HepG2 (cell line): ENCODE data around the gene GABRA1. TPM values are rescaled to one million over a fixed set of nuclear protein-coding genes. Genes with fewer than 3 reads are reported as not detected.

Source experiments
- ATAC-seq: fragments of 200-7000 bp; cut with Tn5 transposase; 3 replicates; pipeline ENCODE4 v1.9.1; 2020; ENCODE audit warnings: mild to moderate bottlenecking, moderate library complexity
- BruUV-seq: library from RNA; stranded (reverse); fragments of 400-500 nt; replicated peaks from 2 replicates; lab custom pipeline; 2021; lab: Mats Ljungman, UMichigan
- CTCF ChIA-PET: fragments of 300-600 bp; formaldehyde crosslinking; extraction: SDS; loops from one replicate; lab custom pipeline; 2021; ENCODE audit warnings: low total read pairs, inconsistent platforms, low intra/inter-chr PET ratio; lab: Yijun Ruan, JAX
- POLR2A ChIA-PET: fragments of 350-600 bp; sonication (Branson Sonifier 250); formaldehyde crosslinking; loops from one replicate; lab custom pipeline; 2020; ENCODE audit warnings: antibody characterized with exemption, inconsistent platforms; lab: Yijun Ruan, JAX
- DNase-seq: peaks from one replicate; pipeline ENCODE4 v3.0.0-alpha.2; 2015; ENCODE audit warnings: low spot score
- FAIRE-seq: peaks from 3 replicates; lab custom pipeline; 2011; peaks lifted over from hg19 to GRCh38; lab: Jason Lieb, UNC
- H2AFZ ChIP-seq: one replicate; pipeline ENCODE4 v1.6.1; 2011; ENCODE audit warnings: low read length, inconsistent platforms
- H3K27ac ChIP-seq: fragments of 300-600 bp; 3 replicates; pipeline ENCODE4 v1.8.0; 2011; ENCODE audit warnings: mixed run types, mild to moderate bottlenecking, mixed read lengths, low read length, inconsistent platforms; ENCODE audit not compliant: insufficient read depth; ENCODE audit errors: extremely low read length
- H3K27me3 ChIP-seq, 2 experiments: fragments of 200-600 bp in 1 of 2; 2 replicates in 1 of 2; 3 replicates in 1 of 2; pipeline versions ENCODE4 v1.6.0 to v1.8.0; 2011; ENCODE audit warnings: low read length in 2 of 2, mild to moderate bottlenecking in 2 of 2, moderate library complexity in 2 of 2, inconsistent platforms in 1 of 2; ENCODE audit not compliant: insufficient read depth in 2 of 2, control insufficient read depth in 1 of 2
- H3K36me3 ChIP-seq, 2 experiments: fragments of 200-600 bp in 1 of 2; replicated peaks in 1 of 2; 2 replicates in 1 of 2; 3 replicates in 1 of 2; pipeline versions ENCODE4 v1.5.1 to v1.8.0; 2011; ENCODE audit warnings: low read length in 2 of 2, inconsistent platforms in 1 of 2; ENCODE audit not compliant: insufficient read depth in 2 of 2, control insufficient read depth in 1 of 2
- H3K4me1 ChIP-seq: 2 replicates; pipeline ENCODE4 v1.5.1; 2012; ENCODE audit warnings: low read length, inconsistent platforms; ENCODE audit not compliant: insufficient read depth
- H3K4me2 ChIP-seq: 2 replicates; pipeline ENCODE4 v1.6.0; 2011; ENCODE audit warnings: low read depth, low read length, inconsistent platforms
- H3K4me3 ChIP-seq, 3 experiments: fragments of 200-600 bp in 1 of 3; sonication (generic), shearing (Covaris generic) in 1 of 3; replicated peaks in 1 of 3; 2 replicates each; pipeline ENCODE4 v1.5.1; 2011 to 2016; ENCODE audit warnings: low read length in 3 of 3, inconsistent platforms in 2 of 3, low read depth in 2 of 3, mild to moderate bottlenecking in 2 of 3, control low read depth in 1 of 3, mixed read lengths in 1 of 3; ENCODE audit not compliant: insufficient read depth in 1 of 3
- H3K79me2 ChIP-seq: one replicate; pipeline ENCODE4 v1.6.1; 2011; ENCODE audit warnings: low read length, inconsistent platforms; ENCODE audit not compliant: insufficient read depth
- H3K9ac ChIP-seq: 2 replicates; pipeline ENCODE4 v1.6.0; 2011; ENCODE audit warnings: mild to moderate bottlenecking, low read depth, low read length, inconsistent platforms; ENCODE audit not compliant: insufficient read depth
- H3K9me3 ChIP-seq: 2 replicates; pipeline ENCODE4 v1.5.1; 2012; ENCODE audit warnings: mild to moderate bottlenecking, low read length
- H4K20me1 ChIP-seq: 2 replicates; pipeline ENCODE4 v1.6.0; 2011; ENCODE audit warnings: inconsistent platforms, mild to moderate bottlenecking, low read length, moderate library complexity; ENCODE audit not compliant: insufficient read depth
- ASH2L ChIP-seq: fragments of 300-600, 200-600 bp; sonication (generic); IDR thresholded peaks from 2 replicates; pipeline ENCODE4 v1.7.0; 2017; ENCODE audit warnings: low read depth, mild to moderate bottlenecking, moderate library complexity, mixed read lengths, low read length; ENCODE audit not compliant: insufficient read length
- CSRNP1 ChIP-seq: sonication (generic); formaldehyde crosslinking; IDR thresholded peaks from 2 replicates; pipeline ENCODE4 v1.8.1; 2023; ENCODE audit warnings: mild to moderate bottlenecking, missing genetic modification reagents
- FOSL1 ChIP-seq: sonication (generic); formaldehyde crosslinking; IDR thresholded peaks from 2 replicates; pipeline ENCODE4 v1.9.0; 2021; ENCODE audit warnings: missing genetic modification reagents, borderline replicate concordance
- KDM4B ChIP-seq: sonication (generic); formaldehyde crosslinking; IDR thresholded peaks from 2 replicates; pipeline ENCODE4 v1.4.0; 2020; ENCODE audit warnings: missing genetic modification reagents
- MAFF ChIP-seq: IDR thresholded peaks from 2 replicates; pipeline ENCODE4 v1.6.1; 2011; ENCODE audit warnings: low read depth, low read length, improper control_type of control experiment
- MAFK ChIP-seq, 2 experiments: IDR thresholded peaks in 1 of 2; conservative IDR thresholded peaks in 1 of 2; 2 replicates each; pipeline ENCODE4 v1.6.1; 2011; ENCODE audit warnings: improper control_type of control experiment in 2 of 2, low read length in 2 of 2
- MEIS2 ChIP-seq: sonication (generic); formaldehyde crosslinking; IDR thresholded peaks from 2 replicates; pipeline ENCODE4 v1.9.0; 2021; ENCODE audit warnings: mild to moderate bottlenecking, missing genetic modification reagents
- MIER3 ChIP-seq: IDR thresholded peaks from 2 replicates; pipeline ENCODE4 v1.6.1; 2016; ENCODE audit warnings: missing compliant biosample characterization, borderline replicate concordance
- SIX4 ChIP-seq: sonication (generic); formaldehyde crosslinking; IDR thresholded peaks from 2 replicates; pipeline ENCODE4 v1.4.0; 2020; ENCODE audit warnings: missing genetic modification reagents
- ZFP90 ChIP-seq: sonication (generic); formaldehyde crosslinking; IDR thresholded peaks from 2 replicates; pipeline ENCODE4 v1.8.0; 2022; ENCODE audit warnings: missing genetic modification reagents, mild to moderate bottlenecking, inconsistent platforms, borderline replicate concordance
- ZKSCAN5 ChIP-seq: sonication (generic); formaldehyde crosslinking; IDR thresholded peaks from 2 replicates; pipeline ENCODE4 v1.5.1; 2020; ENCODE audit warnings: mild to moderate bottlenecking, missing genetic modification reagents
- ZNF280B ChIP-seq: sonication (generic); formaldehyde crosslinking; IDR thresholded peaks from 2 replicates; pipeline ENCODE4 v1.5.0; 2020; ENCODE audit warnings: missing genetic modification reagents, mild to moderate bottlenecking, borderline replicate concordance
- ZNF331 ChIP-seq: sonication (generic); formaldehyde crosslinking; IDR thresholded peaks from 2 replicates; pipeline ENCODE4 v1.4.0; 2020; ENCODE audit warnings: missing genetic modification reagents
- ZNF563 ChIP-seq: sonication (generic); formaldehyde crosslinking; IDR thresholded peaks from 2 replicates; pipeline ENCODE4 v1.8.0; 2022; ENCODE audit warnings: mild to moderate bottlenecking, moderate library complexity, missing genetic modification reagents
- ZNF615 ChIP-seq: sonication (generic); formaldehyde crosslinking; IDR thresholded peaks from 2 replicates; pipeline ENCODE4 v1.5.0; 2020; ENCODE audit warnings: mild to moderate bottlenecking, missing genetic modification reagents, borderline replicate concordance
- ZNF792 ChIP-seq: IDR thresholded peaks from 2 replicates; pipeline ENCODE4 v1.6.1; 2016
- WGBS: methylation state at CpG from one replicate; pipeline ENCODE4 v1.1.6; 2017; ENCODE audit warnings: low lambda C conversion rate; 5-methylcytosine and 5-hydroxymethylcytosine counted together
- in situ Hi-C: cut with HindIII; loops from 2 replicates; pipeline ENCODE4 v1.10.0; 2017; ENCODE audit warnings: low pct_unique_long_range_greater_than_20kb; ENCODE audit not compliant: extremely low pct_ligation_motif_present
- intact Hi-C: fragments of 100-400 bp; cut with micrococcal nuclease; formaldehyde crosslinking; loops from one replicate; pipeline ENCODE4 v1.10.0; 2022; ENCODE audit not compliant: unreplicated experiment
- polyA plus RNA-seq, 8 experiments: library from polyadenylated mRNA; depleted of rRNA in 3 of 8; stranded (reverse) in 7 of 8; unstranded in 1 of 8; fragments of >200 nt; fragmentation: Illumina TruSeq in 4 of 8; extraction: Trizol in 4 of 8; gene quantifications; 2 replicates each; pipeline versions ENCODE4 v1.2.1 to v1.2.3, GENCODE V29; 2011 to 2016; ENCODE audit warnings: low read depth in 4 of 8, missing spikeins in 1 of 8, mixed read lengths in 1 of 8; ENCODE audit not compliant: insufficient read depth in 1 of 8
- total RNA-seq, 5 experiments: library from RNA; depleted of rRNA; stranded (reverse); fragments of >200 nt; fragmentation: Illumina TruSeq; extraction: Trizol; gene quantifications; 2 replicates each; pipeline ENCODE4 v1.2.3, GENCODE V29; 2016; ENCODE audit warnings: low read depth in 1 of 5

Gene GABRA1
- total and polyA plus RNA-seq, 2 of the 13 experiments (the other 11 are each of a cell fraction or from before 2014, with no cell fraction given), result not detected

- Histone ChIP-seq H3K27me3 (no peaks in the 10 kb centered on the region), H2AFZ (no peak overlapping the region), H4K20me1 (no peaks in the 10 kb centered on the region), H3K27ac (no peak overlapping the region), H3K4me3 (no peak overlapping the region), H3K79me2 (no peaks in the 10 kb centered on the region), H3K36me3 (no peaks in the 10 kb centered on the region), H3K4me1 (no peaks in the 10 kb centered on the region), H3K9me3 (no peaks in the 10 kb centered on the region), H3K4me2 (no peak overlapping the region), H3K9ac (no peak overlapping the region)
- FAIRE-seq (no peak), ATAC-seq (no peak), DNase-seq (no peak)
- ChIA-PET POLR2A (no interaction called here), CTCF (no interaction called here)
- intact Hi-C loops (loop anchor here (10.0 kb wide), 1 partner anchor 379 kb away; the partner anchor contains the start of gene GABRB2), in situ Hi-C loops (no loop called here)
- no TSS peak for BruUV-seq
- 20% methylated on average over 3 of the region's 3 CpGs for WGBS
- no peak for TF ChIP-seq ZNF280B (CRISPR knock-in tag)
- TF ChIP-seq MIER3, result no peak
- no peak for TF ChIP-seq FOSL1 (CRISPR knock-in tag)
- no peak for TF ChIP-seq ZKSCAN5
- TF ChIP-seq ZNF792, result no peak
- TF ChIP-seq ZNF563 (CRISPR knock-in tag), result no peak
- peak; percentile 63; the same call in 1 of the 2 replicates for TF ChIP-seq MAFF
- no peak for TF ChIP-seq KDM4B (CRISPR knock-in tag)
- TF ChIP-seq SIX4 (CRISPR knock-in tag), result no peak
- no peak for TF ChIP-seq ASH2L
- no peak for TF ChIP-seq ZNF615 (CRISPR knock-in tag)
- no peak for TF ChIP-seq MEIS2 (CRISPR knock-in tag)
- no peak for TF ChIP-seq ZNF331 (CRISPR knock-in tag)
- TF ChIP-seq CSRNP1 (CRISPR knock-in tag), result no peak
- TF ChIP-seq MAFK (conservative IDR thresholded peaks at IDR 0.05 in 1 of 2, IDR thresholded peaks at IDR 0.05 in 1 of 2; ENCODE audit: low read length in 2 of 2), result peak; percentile 39 to 69; a peak in 3 of 4 replicates
- TF ChIP-seq ZFP90 (CRISPR knock-in tag), result no peak
Observed at GRCh38 chr5:161924270-161924669, 76.3 kb downstream of the GABRA1 start.
